ENCODE results near the gene LRRC46.
A peak's percentile ranks its signal among the peaks of the same experiment; 100 is the strongest.

LRRC46 gene

GRCh38 chr17:47853616-47854015, 22.1 kb downstream of the LRRC46 start:
- DNase-seq = no peak

GRCh38 chr17:47855737-47856136, 24.3 kb downstream of the LRRC46 start:
- DNase-seq = no peak

GRCh38 chr17:47856830-47857229, 25.4 kb downstream of the LRRC46 start:
- DNase-seq = no peak

GRCh38 chr17:47857551-47858455, 26.3 kb downstream of the LRRC46 start:
- peak; percentile 26 to 40 for DNase-seq

- no peak for DNase-seq
Measured at GRCh38 chr17:47860386-47860785, 28.9 kb downstream of the LRRC46 start.

GRCh38 chr17:47862621-47863440, 31.4 kb downstream of the LRRC46 start:
- DNase-seq = no peak

- DNase-seq = no peak
Measured at GRCh38 chr17:47864791-47865216, 33.3 kb downstream of the LRRC46 start.

- DNase-seq = no peak
Measured at GRCh38 chr17:47866941-47867340, 35.5 kb downstream of the LRRC46 start.

GRCh38 chr17:47867813-47868533, 36.5 kb downstream of the LRRC46 start:
- DNase-seq = no peak

GRCh38 chr17:47869114-47869513, 37.6 kb downstream of the LRRC46 start:
- DNase-seq = no peak

- no peak for DNase-seq
Measured at GRCh38 chr17:47870056-47870455, 38.6 kb downstream of the LRRC46 start.

GRCh38 chr17:47871048-47871447, 39.6 kb downstream of the LRRC46 start:
- no peak for DNase-seq

- DNase-seq = no peak
Measured at GRCh38 chr17:47872019-47872650, 40.7 kb downstream of the LRRC46 start.

GRCh38 chr17:47872651-47873161, 41.2 kb downstream of the LRRC46 start:
- DNase-seq = no peak

GRCh38 chr17:47873200-47874090, 42.0 kb downstream of the LRRC46 start:
- no peak for DNase-seq

- no peak for DNase-seq
Measured at GRCh38 chr17:47875011-47875985, 43.8 kb downstream of the LRRC46 start.

- no peak for DNase-seq
Measured at GRCh38 chr17:47877368-47878034, 46.0 kb downstream of the LRRC46 start.

GRCh38 chr17:47878203-47879027, 46.9 kb downstream of the LRRC46 start:
- no peak for DNase-seq
